GM21825 (cell line): Measurements from ENCODE around the gene PPP1R13B.

Experiments used
- ATAC-seq: cut with Tn5 transposase; IDR thresholded peaks from one replicate; pipeline ENCODE4 v1.9.1; 2021; ENCODE audit warnings: mild to moderate bottlenecking, moderate library complexity; ENCODE audit not compliant: unreplicated experiment

PPP1R13B gene

GRCh38 chr14:103746701-103747100, 100.7 kb downstream of the PPP1R13B start:
- no peak for ATAC-seq

- ATAC-seq: no peak
These were observed 102.0 kb downstream of the PPP1R13B start for GRCh38 chr14:103745424-103745823.

GRCh38 chr14:103744621-103745395, 102.6 kb downstream of the PPP1R13B start:
- ATAC-seq: no peak

- ATAC-seq: no peak
These were observed 103.7 kb downstream of the PPP1R13B start for GRCh38 chr14:103743691-103744090.

GRCh38 chr14:103742499-103743255, 104.7 kb downstream of the PPP1R13B start:
- no peak for ATAC-seq

GRCh38 chr14:103741876-103742275, 105.5 kb downstream of the PPP1R13B start:
- ATAC-seq: no peak

- ATAC-seq: no peak
These were observed 106.2 kb downstream of the PPP1R13B start for GRCh38 chr14:103740991-103741689.

GRCh38 chr14:103739793-103740501, 107.4 kb downstream of the PPP1R13B start:
- no peak for ATAC-seq

- no peak for ATAC-seq
These were observed 107.9 kb downstream of the PPP1R13B start for GRCh38 chr14:103739466-103739792.

- no peak for ATAC-seq
These were observed 108.5 kb downstream of the PPP1R13B start for GRCh38 chr14:103738701-103739451.

- no peak for ATAC-seq
These were observed 109.2 kb downstream of the PPP1R13B start for GRCh38 chr14:103738166-103738565.

- ATAC-seq: no peak
These were observed 109.8 kb downstream of the PPP1R13B start for GRCh38 chr14:103737432-103738045.

- no peak for ATAC-seq
These were observed 110.6 kb downstream of the PPP1R13B start for GRCh38 chr14:103736546-103737431.

GRCh38 chr14:103735815-103736545, 111.4 kb downstream of the PPP1R13B start:
- ATAC-seq: no peak

- ATAC-seq: no peak
These were observed 111.9 kb downstream of the PPP1R13B start for GRCh38 chr14:103735439-103735814.

- ATAC-seq: no peak
These were observed 112.4 kb downstream of the PPP1R13B start for GRCh38 chr14:103735022-103735421.

GRCh38 chr14:103734081-103734888, 113.1 kb downstream of the PPP1R13B start:
- no peak for ATAC-seq
